HK-2 (cell line): ENCODE data around the gene YLPM1.

Experiments used
- DNase-seq: peaks from one replicate; pipeline ENCODE4 v3.0.0-alpha.2; 2018; ENCODE audit not compliant: unreplicated experiment

The YLPM1 gene

DNA sequence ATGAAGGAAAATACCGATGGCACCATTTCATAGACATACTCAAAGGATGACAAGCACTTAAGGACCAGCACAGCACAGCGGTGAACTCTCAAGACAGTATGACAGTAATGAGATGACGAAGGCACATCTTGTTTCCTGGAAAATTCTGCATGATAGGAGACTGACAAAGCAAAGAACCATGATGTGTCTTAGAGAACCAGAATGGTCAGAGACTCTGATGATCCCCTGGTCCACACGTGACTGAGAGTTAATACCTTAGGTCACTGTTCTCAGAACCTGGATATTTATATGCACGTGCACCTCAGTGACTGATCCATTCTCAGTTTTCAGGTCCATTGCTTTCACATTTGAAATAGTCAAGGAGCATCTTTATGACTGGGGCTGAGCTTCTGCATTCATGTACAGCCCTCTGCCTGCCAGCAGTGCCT, 77.5 kb downstream of the YLPM1 start:
- no peak for DNase-seq

DNA sequence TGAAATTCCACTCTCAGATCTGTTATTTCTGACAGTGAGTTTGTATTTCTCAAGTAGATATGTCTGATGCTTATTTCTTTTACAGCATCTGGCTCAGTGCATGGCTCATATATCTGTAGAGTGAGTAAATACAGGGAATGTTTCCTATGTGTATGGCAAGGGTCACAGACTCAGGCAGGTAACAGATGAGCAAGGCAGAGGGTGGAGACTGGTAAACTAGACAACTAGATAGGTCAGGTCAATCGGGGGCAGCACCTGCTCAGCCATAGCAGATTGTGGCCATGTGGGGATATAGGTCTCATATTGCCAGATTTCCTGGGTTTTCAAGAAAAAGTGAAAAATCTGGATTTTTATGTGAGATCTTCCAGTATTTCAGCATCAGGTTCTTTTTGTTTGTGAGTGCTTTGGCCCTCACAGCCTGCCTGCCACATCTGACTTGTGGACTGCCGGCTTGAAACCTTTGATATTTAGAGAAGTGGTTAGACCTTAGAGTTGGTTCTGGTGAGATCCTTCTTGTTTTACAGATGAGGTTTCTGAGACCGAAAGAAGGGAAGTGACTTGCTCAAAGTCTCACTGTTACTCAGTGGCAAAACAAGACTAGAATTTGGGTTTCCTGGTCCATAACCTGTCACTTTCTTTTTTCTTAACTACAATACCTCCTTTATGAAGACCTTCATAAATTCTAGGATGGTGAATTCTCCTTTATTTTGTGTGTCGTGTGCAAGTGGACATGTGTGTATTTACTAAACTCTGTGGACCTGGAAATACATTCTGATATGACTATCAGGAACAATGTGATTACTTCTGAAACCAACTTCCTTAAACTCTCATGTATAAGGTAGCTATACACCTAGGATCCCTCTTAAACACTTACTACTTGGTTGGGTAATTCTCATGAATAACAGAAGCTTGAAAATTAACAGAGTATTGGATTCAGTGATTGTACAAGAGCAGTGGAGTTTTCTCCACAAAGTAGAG, 78.4 kb downstream of the YLPM1 start:
- no peak for DNase-seq

DNA sequence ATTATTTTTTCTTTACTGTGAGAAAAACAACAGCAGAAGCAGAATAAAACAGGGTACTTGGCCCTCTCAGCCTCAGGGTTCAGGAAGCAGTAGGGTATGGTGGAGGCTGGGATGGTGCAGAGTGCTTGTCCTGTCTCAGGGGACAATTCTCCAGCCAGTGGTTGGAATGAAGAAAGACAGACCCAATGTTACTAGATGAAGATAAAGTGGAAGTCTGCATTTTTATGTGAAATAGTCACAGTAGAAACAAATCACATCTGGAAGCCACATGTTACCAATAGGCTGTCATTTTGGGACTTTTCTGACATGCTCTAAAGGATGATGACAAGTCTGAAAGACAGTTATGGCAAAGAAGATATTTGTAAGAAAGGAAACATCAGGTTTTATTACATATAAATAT, 80.5 kb downstream of the YLPM1 start:
- DNase-seq: no peak

DNA sequence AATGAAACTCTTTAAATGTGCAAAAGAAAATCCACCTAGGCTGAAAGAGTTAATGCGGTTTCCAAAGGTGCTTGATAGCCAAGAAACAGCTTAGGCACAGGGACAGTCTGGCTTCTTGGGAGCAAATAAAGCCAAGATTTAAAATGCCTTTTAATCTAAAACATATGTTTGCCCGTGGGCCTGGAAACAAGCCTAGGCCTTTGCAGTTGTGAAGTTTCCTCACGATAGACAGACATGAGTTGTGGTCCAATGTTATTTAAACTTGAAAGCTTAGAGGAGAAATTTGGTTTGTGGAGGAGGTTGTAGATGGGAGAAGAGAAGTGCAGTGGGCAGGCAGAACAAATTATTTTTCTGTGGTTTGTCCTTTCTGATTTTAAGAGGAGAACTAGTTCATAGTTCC, 83.1 kb downstream of the YLPM1 start:
- DNase-seq: no peak

DNA sequence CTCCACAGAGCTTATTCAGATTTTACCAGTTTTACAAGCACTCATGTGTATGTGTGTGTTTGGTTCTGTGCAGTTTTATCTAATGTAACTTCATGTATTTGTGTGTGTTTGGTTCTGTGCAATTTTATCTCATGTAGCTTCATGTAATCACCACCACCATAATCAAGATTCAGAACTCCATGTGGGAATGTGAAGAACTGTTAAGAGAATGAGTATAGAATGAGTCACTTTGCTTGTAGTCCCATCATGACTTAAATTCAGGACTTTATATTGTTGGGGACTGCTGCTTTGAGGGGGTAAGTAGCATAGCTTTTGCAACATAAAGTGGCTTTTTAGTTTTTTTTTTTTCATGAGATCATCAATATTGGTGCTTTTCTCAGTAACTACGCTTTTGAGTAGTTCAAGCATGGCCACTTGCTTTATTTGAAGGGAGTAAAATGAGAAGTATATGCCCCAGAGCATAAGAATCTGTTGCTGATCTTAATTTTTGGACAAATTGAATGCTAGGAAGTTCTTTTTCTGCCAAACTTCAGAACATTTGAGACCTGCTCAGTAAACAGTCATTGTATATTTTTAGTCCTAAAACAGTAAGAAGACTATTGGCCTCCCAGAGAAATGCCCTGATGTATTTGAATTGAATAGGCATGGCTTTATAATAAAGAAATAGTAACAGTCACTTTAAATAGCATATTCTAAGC, 84.0 kb downstream of the YLPM1 start:
- no peak for DNase-seq

DNA sequence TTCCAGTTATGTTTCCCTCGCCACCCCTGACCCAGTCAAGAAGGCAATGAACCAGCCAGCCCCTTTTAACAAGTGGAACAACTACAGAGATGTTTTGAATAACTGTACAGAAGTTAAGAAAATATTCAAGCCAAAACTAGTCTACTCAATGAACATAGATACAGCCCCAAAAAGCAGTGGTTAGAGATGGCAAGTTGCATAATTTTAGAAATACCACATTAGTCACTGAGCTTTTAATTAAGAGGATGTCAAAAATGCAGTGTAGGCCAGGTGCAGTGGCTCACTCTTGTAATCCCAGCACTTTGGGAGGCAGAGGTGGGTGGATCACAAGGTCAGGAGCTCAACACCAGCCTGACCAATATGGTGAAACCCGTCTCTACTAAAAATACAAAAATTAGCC, 85.7 kb downstream of the YLPM1 start:
- no peak for DNase-seq

DNA sequence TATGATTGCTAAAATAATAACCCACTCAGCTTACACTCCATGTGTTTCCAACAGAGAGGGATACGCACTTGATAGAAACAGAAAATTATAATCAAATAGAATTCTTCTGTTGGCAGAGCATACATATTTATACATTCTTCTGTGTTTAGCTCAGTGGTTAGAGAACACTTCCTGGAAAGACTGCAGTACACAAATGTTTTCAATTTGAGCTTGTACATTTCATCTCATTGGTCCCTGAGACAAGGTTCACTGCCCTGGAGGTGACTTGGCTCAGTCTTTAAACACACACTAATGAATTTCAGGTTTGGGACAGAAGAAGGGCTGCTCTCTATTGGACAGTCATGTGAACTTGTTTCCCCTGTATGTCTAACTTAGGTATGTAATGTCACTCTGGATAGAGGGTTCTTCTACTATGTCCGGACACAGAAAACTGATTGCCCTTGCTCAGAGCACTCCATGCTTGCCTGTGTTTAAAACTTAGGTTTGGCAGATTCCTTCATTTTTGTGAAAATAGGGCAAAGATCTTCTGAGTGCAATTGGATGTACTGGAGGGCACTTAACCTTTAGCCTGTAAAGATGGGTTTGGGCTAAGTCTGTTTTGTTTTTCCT, 89.9 kb downstream of the YLPM1 start:
- no peak for DNase-seq

DNA sequence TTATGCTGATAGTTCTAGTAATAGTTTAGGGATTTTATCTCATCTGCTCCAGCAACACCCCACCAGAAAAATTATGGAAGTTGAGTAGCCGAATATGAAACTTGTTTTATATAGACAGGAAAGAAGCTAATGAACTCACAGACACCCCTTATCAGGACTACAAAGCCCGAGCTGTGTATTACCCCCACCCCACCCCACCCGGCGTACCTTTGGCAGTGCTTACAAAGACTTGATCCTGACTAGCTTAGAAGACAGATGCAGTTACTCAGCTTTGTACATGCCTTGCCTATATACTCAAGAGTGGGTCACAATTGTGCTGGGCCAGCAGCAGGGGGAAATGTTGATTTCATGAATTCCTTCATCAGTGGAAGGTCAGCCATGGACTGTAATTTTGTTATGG, 90.5 kb downstream of the YLPM1 start:
- no peak for DNase-seq

DNA sequence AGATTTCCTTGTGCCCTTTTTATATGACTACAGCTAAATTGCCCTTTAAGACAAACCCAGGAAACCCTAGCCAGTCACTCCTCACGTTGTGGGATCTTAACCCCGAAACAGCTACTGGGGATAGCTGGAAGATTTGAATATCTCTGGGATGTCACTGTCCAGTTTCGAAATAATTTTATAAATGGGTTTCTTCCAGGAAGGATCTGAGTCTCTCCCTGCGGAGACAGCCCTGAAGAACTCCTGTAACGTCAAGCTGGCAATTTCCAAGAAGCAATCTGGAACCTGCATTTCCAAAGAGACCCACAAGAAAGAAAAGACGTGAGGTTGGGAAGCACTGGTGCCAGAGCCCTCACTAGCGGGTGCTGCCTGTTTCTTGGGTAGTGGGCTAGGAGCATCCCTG, 91.9 kb downstream of the YLPM1 start:
- no peak for DNase-seq

DNA sequence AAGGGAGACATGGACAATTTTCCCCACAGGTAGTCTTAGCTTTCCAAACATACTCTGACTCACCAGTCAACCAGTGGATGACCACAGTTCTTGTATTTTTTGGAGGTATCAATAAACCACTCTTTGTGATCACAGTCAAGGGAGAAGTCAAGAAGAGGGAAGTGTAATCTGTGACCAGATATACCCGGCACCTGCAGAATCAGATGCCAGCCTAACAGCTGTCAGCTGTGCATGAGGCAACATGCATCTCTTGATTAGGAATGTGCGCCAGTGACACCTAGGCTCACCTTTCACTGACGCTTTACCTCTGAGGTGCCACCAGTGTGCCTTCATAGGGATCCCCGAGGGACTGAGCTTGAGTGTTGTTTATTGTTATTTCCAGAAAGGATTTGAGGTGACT, 92.8 kb downstream of the YLPM1 start:
- DNase-seq: no peak

DNA sequence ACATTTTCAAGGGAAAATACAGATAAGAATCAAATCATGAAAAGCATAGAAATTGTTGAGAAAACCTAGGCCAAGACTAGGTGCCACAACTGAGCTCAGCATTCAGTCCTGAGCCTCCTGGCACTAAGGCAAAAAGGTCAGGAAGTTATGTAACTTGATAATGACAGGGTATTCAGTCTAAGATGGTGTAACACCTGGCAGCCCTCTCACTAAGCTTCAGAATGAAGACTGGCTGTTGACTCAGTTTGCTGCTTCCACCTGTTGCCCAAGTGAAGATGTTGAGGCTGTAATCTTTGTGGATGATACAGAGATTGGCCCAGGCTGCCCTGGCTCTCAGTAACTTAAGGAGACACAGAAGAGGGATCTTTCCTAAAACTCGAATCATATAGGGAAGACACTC, 93.2 kb downstream of the YLPM1 start:
- DNase-seq: no peak

DNA sequence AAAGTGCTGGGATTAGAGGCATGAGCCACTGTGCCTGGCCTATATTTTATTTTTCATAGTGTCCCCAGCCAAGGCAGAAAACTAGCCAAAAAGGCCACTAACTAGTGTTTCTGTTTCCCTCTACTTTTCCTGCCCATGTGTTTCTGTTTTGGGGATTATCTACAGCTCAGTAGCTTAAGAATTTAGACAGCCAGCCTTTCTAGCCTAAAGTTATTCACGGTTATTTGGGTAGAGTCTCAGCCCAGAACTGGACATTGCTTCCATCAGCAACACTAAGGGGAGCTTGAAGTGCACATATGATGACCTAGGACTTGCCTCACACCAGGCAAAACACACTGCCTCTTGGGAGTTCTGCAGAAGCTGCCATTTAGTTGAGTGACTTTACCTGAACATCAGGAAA, 94.9 kb downstream of the YLPM1 start:
- no peak for DNase-seq

DNA sequence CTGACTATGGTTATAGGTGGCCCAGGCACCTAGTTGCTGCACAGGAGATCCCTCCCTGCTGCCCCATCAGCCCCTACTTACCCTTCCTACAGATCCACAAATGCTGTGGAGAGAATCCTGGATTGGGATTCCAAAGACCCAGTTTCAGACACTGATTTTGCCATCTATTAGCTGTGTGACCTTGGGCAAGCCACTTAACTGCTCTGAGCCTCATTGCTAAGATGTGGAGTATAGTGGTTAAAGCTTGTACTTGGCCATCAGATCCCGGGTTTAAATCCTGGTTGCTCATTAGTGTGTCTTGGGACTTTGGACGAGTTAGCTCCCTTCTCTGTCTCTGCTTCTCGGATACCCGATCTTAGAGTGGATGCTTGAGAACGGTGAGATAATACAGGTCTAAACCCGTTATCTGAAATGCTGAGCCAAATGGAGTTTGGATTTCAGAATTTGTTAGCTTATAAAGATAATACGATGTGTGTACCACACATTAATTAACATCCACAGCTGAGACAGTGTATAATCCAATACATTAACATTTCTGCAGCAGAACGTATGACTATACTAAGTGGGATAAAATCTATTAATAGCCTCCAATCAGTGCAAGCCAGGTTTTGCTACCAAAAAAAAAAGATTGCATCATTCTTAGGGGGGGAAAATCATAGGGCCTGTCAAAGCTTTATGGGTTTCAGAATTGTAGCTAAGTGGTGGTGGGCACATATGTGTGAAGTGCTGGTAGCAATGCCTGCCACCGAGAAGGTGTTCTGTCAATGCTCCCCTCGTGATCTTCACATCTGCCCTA, 96.8 kb downstream of the YLPM1 start:
- no peak for DNase-seq

DNA sequence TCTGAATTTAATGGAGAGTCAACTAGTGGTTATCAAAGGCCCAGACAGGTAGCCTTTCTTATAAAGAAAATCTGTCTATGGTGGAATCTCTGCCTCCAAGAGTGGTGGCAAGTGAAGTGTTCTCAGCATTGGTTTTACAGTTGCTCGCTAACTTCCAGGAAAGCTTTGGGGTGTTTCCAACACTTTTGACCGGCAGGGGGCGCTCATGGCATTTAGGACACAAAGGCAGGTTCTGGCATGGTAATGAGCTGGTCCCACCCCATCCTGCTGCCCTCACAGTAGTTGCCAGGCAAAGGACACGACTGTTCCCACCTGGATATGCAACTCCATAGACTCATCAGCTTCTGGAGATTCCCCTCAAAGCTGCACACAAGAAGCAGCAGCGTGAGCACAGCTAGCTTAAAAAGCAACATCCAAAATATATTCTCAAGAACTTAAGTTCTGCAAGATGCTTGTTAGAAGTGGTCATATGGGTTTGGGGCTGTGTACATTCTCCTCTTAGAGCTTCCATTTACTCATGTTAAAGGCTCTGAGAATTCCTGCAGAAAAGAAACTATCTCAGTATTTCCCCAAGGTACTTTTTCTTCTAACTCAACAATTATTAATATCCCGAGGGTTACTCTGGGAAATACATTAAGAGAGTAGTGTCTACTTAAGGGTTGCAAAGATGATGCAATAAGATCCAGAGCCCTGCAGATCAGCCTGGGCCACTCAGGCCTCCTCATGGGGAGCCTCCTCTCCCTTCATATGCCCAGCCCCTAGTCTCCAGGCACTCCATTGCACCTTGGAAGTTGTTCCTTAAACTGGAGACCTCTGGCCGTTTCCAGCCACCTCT, 98.0 kb downstream of the YLPM1 start:
- peak; percentile 84 for DNase-seq

DNA sequence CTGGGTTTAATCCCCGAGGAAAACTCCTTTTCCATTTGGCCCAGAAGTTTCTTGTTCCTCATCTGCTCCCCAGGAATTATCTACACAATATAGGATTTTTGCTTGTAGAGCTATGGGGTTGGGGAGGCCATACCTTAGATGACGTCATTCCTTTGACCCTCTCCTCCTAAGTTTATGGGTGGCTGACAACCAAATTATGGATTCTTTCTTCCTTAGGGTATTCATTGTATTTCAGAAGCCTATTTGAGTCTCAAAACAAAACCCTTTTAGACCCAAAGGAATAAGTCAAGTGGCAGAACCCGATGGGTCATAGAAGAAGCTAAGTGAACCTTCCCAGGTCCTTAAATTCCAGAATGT, 98.6 kb downstream of the YLPM1 start:
- DNase-seq: no peak

DNA sequence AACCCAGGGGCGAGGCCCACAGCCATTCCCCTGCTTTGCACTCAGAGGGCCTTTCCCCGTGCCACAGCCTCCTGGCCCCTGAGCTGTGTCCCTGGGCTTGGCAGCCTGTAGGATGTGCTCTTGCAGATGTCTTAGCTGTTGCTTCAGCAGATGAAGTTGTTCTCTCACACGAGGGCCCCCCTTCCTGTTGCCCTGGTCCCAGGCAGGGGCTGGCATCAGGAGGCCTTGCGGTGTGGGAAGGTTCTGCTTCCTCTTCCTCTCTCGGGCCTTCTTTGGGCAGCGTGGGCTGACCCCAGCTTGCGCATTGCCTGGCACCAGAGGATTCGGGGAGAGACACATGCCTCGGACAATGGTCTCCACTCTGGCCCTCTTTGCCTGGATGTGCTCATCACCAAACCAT, 100.2 kb downstream of the YLPM1 start:
- DNase-seq: no peak

DNA sequence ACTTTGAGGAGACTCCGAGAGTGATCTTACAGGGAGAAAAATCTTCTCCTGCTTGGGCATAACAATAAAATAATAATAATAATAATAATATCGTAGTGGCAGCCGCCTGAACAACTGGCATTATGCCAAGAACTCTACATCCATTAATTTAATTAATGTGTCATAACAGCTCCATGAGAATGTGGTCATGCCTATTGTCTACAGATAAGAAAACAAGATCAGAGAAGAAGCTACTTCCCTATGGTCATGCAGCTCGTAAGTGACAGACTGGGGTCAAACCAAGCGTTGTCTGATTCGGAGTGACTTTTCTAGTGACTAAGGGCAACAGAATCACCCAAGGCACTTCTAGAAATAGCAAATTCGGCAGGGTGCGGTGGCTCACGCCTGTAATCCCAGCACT, 101.1 kb downstream of the YLPM1 start:
- no peak for DNase-seq

DNA sequence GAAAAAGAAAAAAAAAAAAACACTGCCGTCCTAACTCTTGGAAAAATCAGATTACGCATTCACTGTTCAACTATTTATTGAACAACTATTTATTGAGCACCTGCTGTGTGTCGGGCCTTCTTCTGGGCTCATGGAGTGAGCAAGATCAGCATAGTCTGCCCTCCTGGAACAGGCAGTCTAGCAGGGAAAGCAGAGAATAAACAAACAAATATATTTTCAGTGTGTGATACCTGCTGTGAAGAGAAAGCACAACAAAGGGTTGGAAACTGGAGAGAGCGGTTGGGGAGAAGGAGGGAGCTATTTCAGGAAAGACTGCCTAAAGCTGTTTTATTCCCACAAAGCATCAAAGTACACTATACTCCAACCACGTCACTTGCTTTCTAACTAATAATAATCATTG, 102.0 kb downstream of the YLPM1 start:
- no peak for DNase-seq

DNA sequence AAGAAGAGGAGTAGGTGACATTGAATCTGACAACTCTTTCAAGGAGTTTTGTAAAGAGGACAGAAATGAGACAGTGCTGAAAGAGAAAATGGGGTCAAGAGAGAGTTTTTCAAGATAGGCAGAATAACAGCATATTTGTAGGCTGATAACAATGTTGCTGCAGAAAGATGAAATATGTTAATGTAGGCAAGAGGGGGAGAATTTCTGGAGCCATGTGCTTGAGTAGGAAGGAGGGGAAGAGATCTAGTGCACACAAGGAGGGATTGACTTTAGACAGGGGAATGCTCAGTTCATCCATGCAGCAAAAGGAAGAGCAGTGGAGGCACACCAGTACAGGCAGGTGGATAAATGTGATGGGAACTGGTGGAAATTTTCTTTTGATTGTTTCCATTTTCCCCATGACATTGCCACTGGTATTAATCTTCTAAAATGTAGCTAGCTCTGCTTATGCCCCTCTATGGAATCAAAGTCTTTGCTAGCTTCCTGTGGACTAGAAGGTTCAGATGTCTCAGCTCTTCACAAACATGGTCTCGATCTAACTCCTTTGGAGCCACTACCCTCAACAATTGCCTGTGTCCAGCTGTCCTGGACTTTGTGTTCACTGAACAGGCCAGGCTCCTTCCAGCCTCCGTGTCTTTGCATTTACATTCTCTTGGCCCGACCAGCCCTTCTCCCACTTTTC, 103.7 kb downstream of the YLPM1 start:
- DNase-seq: no peak

DNA sequence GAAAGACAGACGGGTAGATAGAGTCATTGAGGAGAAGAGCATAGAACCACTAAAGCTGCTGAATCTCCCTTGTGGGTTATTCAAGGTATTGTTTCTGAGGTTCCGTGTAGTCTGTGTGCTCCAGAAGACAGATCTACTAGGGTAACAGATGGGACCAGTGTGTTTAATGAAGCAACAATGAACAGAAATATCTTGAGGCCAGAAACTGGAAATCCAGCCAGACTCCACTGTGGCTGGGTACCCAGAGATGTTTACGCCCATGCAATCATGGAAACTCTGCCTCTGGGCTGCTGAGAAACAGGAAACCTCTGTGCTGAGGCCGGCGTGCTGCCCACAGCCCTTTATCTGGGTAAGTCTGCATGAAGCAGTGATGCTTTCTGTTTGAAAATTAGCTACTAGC, 104.6 kb downstream of the YLPM1 start:
- DNase-seq: no peak

DNA sequence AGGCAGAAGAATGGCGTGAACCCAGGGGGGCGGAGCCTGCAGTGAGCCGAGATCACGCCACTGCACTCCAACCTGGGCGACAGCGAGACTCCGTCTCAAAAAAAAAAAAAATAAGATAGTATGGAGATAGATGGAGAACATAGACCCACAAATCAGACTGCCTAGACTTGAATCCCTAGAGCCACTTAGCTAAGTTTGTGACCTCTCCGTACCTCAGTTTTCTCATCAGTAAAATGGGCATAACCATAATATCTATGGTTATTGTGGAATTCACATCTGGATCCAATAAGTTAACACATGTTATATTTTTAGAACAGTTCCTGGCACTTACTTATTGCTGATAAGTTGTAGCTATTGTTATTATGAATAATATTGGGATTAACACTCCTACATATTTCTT, 105.6 kb downstream of the YLPM1 start:
- DNase-seq: no peak
